Lower leg skin (tissue), 3 donors: ENCODE measurements around the gene TAS2R19.

Source experiments
- CTCF ChIP-seq, 3 donors: fragments of 450-650 bp; IDR thresholded peaks; one replicate each; pipeline ENCODE4 v1.5.1; 2016; ENCODE audit warnings: antibody characterized with exemption in 3 of 3, mild to moderate bottlenecking in 3 of 3, moderate library complexity in 2 of 3
- POLR2A ChIP-seq, 2 donors: fragments of 450-650 bp; IDR thresholded peaks; one replicate each; pipeline ENCODE4 v1.6.1; 2016 to 2017; ENCODE audit warnings: antibody characterized with exemption in 2 of 2, mild to moderate bottlenecking in 1 of 2, moderate library complexity in 1 of 2

GRCh38 chr12:10998204-10998603, 24.2 kb downstream of the TAS2R19 start, which contains the start of gene TAS2R20:
- TF ChIP-seq CTCF (IDR thresholded peaks at IDR 0.05) (no peak), POLR2A (IDR thresholded peaks at IDR 0.05) (no peak)
